ENCODE results near the gene RNPEP.
"Not testable (repeated sequence)": the region's sequence is repeated elsewhere in the genome, so short reads cannot be mapped to it uniquely, and the experiment has no call there.

RNPEP gene

DNA sequence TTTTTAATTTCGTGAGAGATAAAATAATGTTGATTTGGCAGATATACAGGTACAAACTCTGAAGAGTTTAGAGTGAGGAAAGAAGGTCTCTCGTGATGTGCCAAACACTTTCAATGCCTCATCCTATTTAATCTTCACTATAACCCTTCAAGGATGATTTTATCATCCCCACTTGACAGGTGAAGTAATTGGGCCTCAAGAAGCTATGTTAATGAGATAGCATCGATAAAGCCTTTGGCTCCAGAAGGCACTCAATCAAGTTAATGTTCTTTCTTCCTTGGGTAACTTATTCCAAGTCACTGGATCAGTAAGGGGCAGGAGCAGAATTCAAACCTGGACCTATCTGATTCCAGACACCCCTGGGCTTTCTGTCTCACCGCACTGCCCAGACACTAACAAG, 43.3 kb upstream of the RNPEP start:
- DNase-seq: no peak
- H2AK5ac ChIP-seq (ENCODE audit: low read length): no peak overlapping the region
- H2BK5ac ChIP-seq (ENCODE audit: low read depth, low read length, poor library complexity): no peak overlapping the region
- peaks cover 2% of the 10 kb centered on the region for H3K9me3 ChIP-seq (ENCODE audit: insufficient read depth, low read depth, low read length)
- H3K79me2 ChIP-seq (ENCODE audit: control insufficient read depth, insufficient read depth, low read length, poor library complexity): no peaks in the 10 kb centered on the region
- H3K4me1 ChIP-seq (ENCODE audit: control insufficient read depth in 1 of 2, insufficient read depth in 2 of 2, low read length in 2 of 2): peaks cover 12 to 16% of the 10 kb centered on the region in 2 experiments
- no peak overlapping the region for H3K14ac ChIP-seq (ENCODE audit: low read length)
- H4K8ac ChIP-seq (ENCODE audit: low read depth, low read length): no peak overlapping the region
- no CpG with 5 or more reads among the region's 4 CpGs for WGBS (ENCODE audit: extremely low coverage, insufficient coverage, insufficient read length)
- no peak overlapping the region for H2BK120ac ChIP-seq (ENCODE audit: insufficient read depth, low read length, poor library complexity)
- H3K9ac ChIP-seq (ENCODE audit: low read length): no peak overlapping the region
- H3K79me1 ChIP-seq (ENCODE audit: low read length): peaks cover 9% of the 10 kb centered on the region
- no peak overlapping the region for H3K4me3 ChIP-seq (ENCODE audit: low read depth, low read length)
- H2AFZ ChIP-seq (ENCODE audit: insufficient read depth, low read length, poor library complexity): no peak overlapping the region
- H2BK12ac ChIP-seq (ENCODE audit: low read length): no peak overlapping the region
- H3K23ac ChIP-seq (ENCODE audit: low read length): no peak overlapping the region
- H3K36me3 ChIP-seq (ENCODE audit: control insufficient read depth in 1 of 2, insufficient read depth in 2 of 2, low read length in 2 of 2): no peaks in the 10 kb centered on the region
- H3K4ac ChIP-seq (ENCODE audit: low read depth, low read length): no peak overlapping the region
- no peak overlapping the region for H3K27ac ChIP-seq (ENCODE audit: low read depth, low read length)
- no peak overlapping the region for H3K4me2 ChIP-seq (ENCODE audit: low read length)
- no peak overlapping the region for H4K91ac ChIP-seq (ENCODE audit: low read depth, low read length)
- H4K12ac ChIP-seq (ENCODE audit: low read depth, low read length): no peak overlapping the region
- H3K27me3 ChIP-seq (ENCODE audit: insufficient read depth, low read length): no peaks in the 10 kb centered on the region
- H3K18ac ChIP-seq (ENCODE audit: low read length): no peak overlapping the region

- no peak overlapping the region for H3K23ac ChIP-seq (ENCODE audit: low read length)
- no peaks in the 10 kb centered on the region for H3K36me3 ChIP-seq (ENCODE audit: control insufficient read depth in 1 of 2, insufficient read depth in 2 of 2, low read length in 2 of 2)
- no peak for DNase-seq
- H3K79me2 ChIP-seq (ENCODE audit: control insufficient read depth, insufficient read depth, low read length, poor library complexity): no peaks in the 10 kb centered on the region
- H3K9ac ChIP-seq (ENCODE audit: low read length): no peak overlapping the region
- H4K8ac ChIP-seq (ENCODE audit: low read depth, low read length): no peak overlapping the region
- H3K27ac ChIP-seq (ENCODE audit: low read depth, low read length): no peak overlapping the region
- H3K4me1 ChIP-seq (ENCODE audit: control insufficient read depth in 1 of 2, insufficient read depth in 2 of 2, low read length in 2 of 2): peaks cover 12 to 14% of the 10 kb centered on the region in 2 experiments
- no peak overlapping the region for H3K4me2 ChIP-seq (ENCODE audit: low read length)
- no peak overlapping the region for H3K18ac ChIP-seq (ENCODE audit: low read length)
- H3K9me3 ChIP-seq (ENCODE audit: insufficient read depth, low read depth, low read length): peaks cover 2% of the 10 kb centered on the region
- H4K91ac ChIP-seq (ENCODE audit: low read depth, low read length): no peak overlapping the region
- H4K12ac ChIP-seq (ENCODE audit: low read depth, low read length): no peak overlapping the region
- no peak overlapping the region for H3K4ac ChIP-seq (ENCODE audit: low read depth, low read length)
- H3K4me3 ChIP-seq (ENCODE audit: low read depth, low read length): no peak overlapping the region
- no peak overlapping the region for H2AK5ac ChIP-seq (ENCODE audit: low read length)
- H3K14ac ChIP-seq (ENCODE audit: low read length): no peak overlapping the region
- no peak overlapping the region for H2BK120ac ChIP-seq (ENCODE audit: insufficient read depth, low read length, poor library complexity)
- H3K27me3 ChIP-seq (ENCODE audit: insufficient read depth, low read length): no peaks in the 10 kb centered on the region
- H2BK5ac ChIP-seq (ENCODE audit: low read depth, low read length, poor library complexity): no peak overlapping the region
- H3K79me1 ChIP-seq (ENCODE audit: low read length): peaks cover 9% of the 10 kb centered on the region
- H2BK12ac ChIP-seq (ENCODE audit: low read length): no peak overlapping the region
- WGBS (ENCODE audit: extremely low coverage, insufficient coverage, insufficient read length): no CpG with 5 or more reads among the region's 5 CpGs
- H2AFZ ChIP-seq (ENCODE audit: insufficient read depth, low read length, poor library complexity): no peak overlapping the region
These were observed 42.9 kb upstream of the RNPEP start for GRCh38 chr1:201939574-201939973.

DNA sequence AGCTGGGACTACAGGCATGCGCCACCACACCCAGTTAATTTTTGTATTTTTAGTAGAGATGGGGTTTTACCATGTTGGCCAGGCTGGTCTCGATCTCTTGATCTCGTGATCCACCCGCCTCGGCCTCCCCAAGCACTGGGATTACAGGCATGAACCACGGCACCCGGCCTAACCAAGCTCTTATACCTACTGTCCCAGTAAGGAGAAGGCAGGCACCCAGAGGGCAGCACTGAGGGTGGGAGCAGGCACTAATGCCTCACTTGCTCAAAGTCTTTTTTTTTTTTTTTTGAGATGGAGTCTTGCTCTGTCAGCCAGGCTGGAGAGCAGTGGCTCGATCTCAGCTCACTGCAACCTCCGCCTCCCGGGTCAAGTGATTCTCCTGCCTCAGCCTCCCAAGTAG, 42.1 kb upstream of the RNPEP start:
- H3K18ac ChIP-seq (ENCODE audit: low read length); H2AFZ ChIP-seq (ENCODE audit: insufficient read depth, low read length, poor library complexity); H4K91ac ChIP-seq (ENCODE audit: low read depth, low read length): not testable (repeated sequence)

DNA sequence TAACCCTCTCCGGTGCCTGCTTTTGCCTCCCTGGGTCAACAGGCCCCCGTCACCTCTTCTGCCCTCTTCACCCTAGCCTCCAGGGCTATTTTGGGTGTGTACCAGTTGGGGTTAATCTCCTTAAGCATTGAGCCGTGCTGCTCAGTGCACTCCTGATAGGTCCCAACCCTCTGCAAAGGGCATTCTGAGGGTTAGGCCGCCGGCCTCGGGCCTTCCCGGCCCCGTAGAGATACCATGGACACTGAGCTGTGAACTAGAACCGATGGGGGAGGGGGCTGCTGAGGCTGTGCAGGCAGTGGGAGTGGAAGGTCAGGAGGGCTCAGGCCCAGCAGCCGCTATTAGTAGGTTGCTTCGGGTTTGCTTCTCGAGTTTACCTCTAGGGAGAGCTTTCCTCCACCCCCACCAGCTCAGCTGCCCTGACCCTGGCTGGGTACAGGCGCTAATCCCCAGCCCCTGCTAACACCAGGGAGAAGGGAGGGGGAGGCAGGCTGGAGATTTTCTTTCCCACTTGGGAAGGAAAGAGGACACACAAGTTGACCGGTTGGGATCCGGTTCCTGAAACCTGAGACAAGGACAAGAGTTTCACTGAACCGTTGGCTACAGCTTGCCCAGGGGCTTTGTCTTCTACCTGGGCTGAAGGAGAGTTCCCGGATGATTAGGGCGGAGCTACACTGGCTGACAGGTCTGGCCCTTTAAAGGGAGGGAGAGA, 40.9 kb upstream of the RNPEP start:
- Histone ChIP-seq H2AK5ac (ENCODE audit: low read length) (no peak overlapping the region), H4K8ac (ENCODE audit: low read depth, low read length) (peak overlapping the region; percentile 90), H2AFZ (ENCODE audit: insufficient read depth, low read length, poor library complexity) (peak overlapping the region; percentile 77), H3K4me3 (ENCODE audit: low read depth, low read length) (no peak overlapping the region), H2BK12ac (ENCODE audit: low read length) (peak overlapping the region; percentile 34), H3K36me3 (ENCODE audit: control insufficient read depth in 1 of 2, insufficient read depth in 2 of 2, low read length in 2 of 2) (no peaks in the 10 kb centered on the region), H3K14ac (ENCODE audit: low read length) (peak overlapping the region; percentile 73), H3K79me2 (ENCODE audit: control insufficient read depth, insufficient read depth, low read length, poor library complexity) (no peaks in the 10 kb centered on the region), H3K9ac (ENCODE audit: low read length) (peak overlapping the region; percentile 54), H2BK5ac (ENCODE audit: low read depth, low read length, poor library complexity) (peak overlapping the region; percentile 65), H4K91ac (ENCODE audit: low read depth, low read length) (peak overlapping the region; percentile 83), H4K12ac (ENCODE audit: low read depth, low read length) (peak overlapping the region; percentile 63), H3K27ac (ENCODE audit: low read depth, low read length) (peak overlapping the region; percentile 80), H3K27me3 (ENCODE audit: insufficient read depth, low read length) (no peaks in the 10 kb centered on the region), H3K23ac (ENCODE audit: low read length) (no peak overlapping the region), H3K79me1 (ENCODE audit: low read length) (peaks cover 10% of the 10 kb centered on the region), H3K4me2 (ENCODE audit: low read length) (peak overlapping the region; percentile 43), H3K4ac (ENCODE audit: low read depth, low read length) (peak overlapping the region; percentile 39), H2BK120ac (ENCODE audit: insufficient read depth, low read length, poor library complexity) (peak overlapping the region; percentile 70), H3K9me3 (ENCODE audit: insufficient read depth, low read depth, low read length) (no peaks in the 10 kb centered on the region), H3K4me1 (ENCODE audit: control insufficient read depth in 1 of 2, insufficient read depth in 2 of 2, low read length in 2 of 2) (peaks cover 16 to 19% of the 10 kb centered on the region in 2 experiments), H3K18ac (ENCODE audit: low read length) (peak overlapping the region; percentile 76)
- no peak for DNase-seq
- no CpG with 5 or more reads among the region's 18 CpGs for WGBS (ENCODE audit: extremely low coverage, insufficient coverage, insufficient read length)

More for the DNA sequence above, 42.1 kb upstream of the RNPEP start:
- H3K23ac ChIP-seq (ENCODE audit: low read length); H3K9ac ChIP-seq (ENCODE audit: low read length); H3K79me2 ChIP-seq (ENCODE audit: control insufficient read depth, insufficient read depth, low read length, poor library complexity); H3K79me1 ChIP-seq (ENCODE audit: low read length); DNase-seq; H3K4ac ChIP-seq (ENCODE audit: low read depth, low read length); H3K27ac ChIP-seq (ENCODE audit: low read depth, low read length); H3K9me3 ChIP-seq (ENCODE audit: insufficient read depth, low read depth, low read length); H2BK5ac ChIP-seq (ENCODE audit: low read depth, low read length, poor library complexity); H4K8ac ChIP-seq (ENCODE audit: low read depth, low read length); H3K4me3 ChIP-seq (ENCODE audit: low read depth, low read length); H2BK12ac ChIP-seq (ENCODE audit: low read length); H4K12ac ChIP-seq (ENCODE audit: low read depth, low read length); H2AK5ac ChIP-seq (ENCODE audit: low read length); H3K14ac ChIP-seq (ENCODE audit: low read length); H3K27me3 ChIP-seq (ENCODE audit: insufficient read depth, low read length); H2BK120ac ChIP-seq (ENCODE audit: insufficient read depth, low read length, poor library complexity); H3K4me2 ChIP-seq (ENCODE audit: low read length); H3K36me3 ChIP-seq (ENCODE audit: control insufficient read depth in 1 of 2, insufficient read depth in 2 of 2, low read length in 2 of 2): not testable (repeated sequence)
- H3K4me1 ChIP-seq (ENCODE audit: control insufficient read depth in 1 of 2, insufficient read depth in 2 of 2, low read length in 2 of 2): peaks cover 12 to 14% of the 10 kb centered on the region in 2 experiments
- WGBS (ENCODE audit: extremely low coverage, insufficient coverage, insufficient read length): no CpG with 5 or more reads among the region's 10 CpGs

All from trophoblast cell (in vitro differentiated cells and primary cell).